GM19023 (cell line): ENCODE data around the gene ROPN1B.

ENCODE experiments used
- ATAC-seq: cut with Tn5 transposase; IDR thresholded peaks from one replicate; pipeline ENCODE4 v1.9.1; 2021; ENCODE audit warnings: mild to moderate bottlenecking, moderate library complexity; ENCODE audit not compliant: unreplicated experiment

The ROPN1B gene

GRCh38 chr3:126003447-126004190, 34.6 kb downstream of the ROPN1B start:
- no peak for ATAC-seq

- no peak for ATAC-seq
Measured at GRCh38 chr3:126004217-126004616, 35.2 kb downstream of the ROPN1B start.

GRCh38 chr3:126004692-126005091, 35.7 kb downstream of the ROPN1B start:
- ATAC-seq, result no peak

GRCh38 chr3:126005951-126006350, 37.0 kb downstream of the ROPN1B start:
- ATAC-seq, result no peak

GRCh38 chr3:126008219-126008618, 39.2 kb downstream of the ROPN1B start:
- no peak for ATAC-seq

- no peak for ATAC-seq
Measured at GRCh38 chr3:126009181-126009580, 40.2 kb downstream of the ROPN1B start.

- ATAC-seq, result no peak
Measured at GRCh38 chr3:126013751-126014156, 44.8 kb downstream of the ROPN1B start.

GRCh38 chr3:126014252-126014651, 45.3 kb downstream of the ROPN1B start:
- no peak for ATAC-seq

- ATAC-seq, result no peak
Measured at GRCh38 chr3:126015075-126015474, 46.1 kb downstream of the ROPN1B start.

GRCh38 chr3:126016616-126017015, 47.6 kb downstream of the ROPN1B start:
- no peak for ATAC-seq

GRCh38 chr3:126017362-126017761, 48.4 kb downstream of the ROPN1B start:
- no peak for ATAC-seq

GRCh38 chr3:126018545-126018944, 49.6 kb downstream of the ROPN1B start:
- ATAC-seq, result no peak

- ATAC-seq, result no peak
Measured at GRCh38 chr3:126018995-126019394, 50.0 kb downstream of the ROPN1B start.

GRCh38 chr3:126019683-126020082, 50.7 kb downstream of the ROPN1B start:
- no peak for ATAC-seq

- ATAC-seq, result no peak
Measured at GRCh38 chr3:126021224-126021623, 52.2 kb downstream of the ROPN1B start.

- ATAC-seq, result no peak
Measured at GRCh38 chr3:126021702-126022101, 52.7 kb downstream of the ROPN1B start.

GRCh38 chr3:126022741-126023359, 53.9 kb downstream of the ROPN1B start:
- ATAC-seq, result no peak

- no peak for ATAC-seq
Measured at GRCh38 chr3:126023390-126023789, 54.4 kb downstream of the ROPN1B start.

- ATAC-seq, result no peak
Measured at GRCh38 chr3:126024049-126024854, 55.3 kb downstream of the ROPN1B start.

- no peak for ATAC-seq
Measured at GRCh38 chr3:126025116-126025729, 56.2 kb downstream of the ROPN1B start.

- no peak for ATAC-seq
Measured at GRCh38 chr3:126025862-126026261, 56.9 kb downstream of the ROPN1B start.
